ENCODE measurements around the gene VSTM4.

DNA sequence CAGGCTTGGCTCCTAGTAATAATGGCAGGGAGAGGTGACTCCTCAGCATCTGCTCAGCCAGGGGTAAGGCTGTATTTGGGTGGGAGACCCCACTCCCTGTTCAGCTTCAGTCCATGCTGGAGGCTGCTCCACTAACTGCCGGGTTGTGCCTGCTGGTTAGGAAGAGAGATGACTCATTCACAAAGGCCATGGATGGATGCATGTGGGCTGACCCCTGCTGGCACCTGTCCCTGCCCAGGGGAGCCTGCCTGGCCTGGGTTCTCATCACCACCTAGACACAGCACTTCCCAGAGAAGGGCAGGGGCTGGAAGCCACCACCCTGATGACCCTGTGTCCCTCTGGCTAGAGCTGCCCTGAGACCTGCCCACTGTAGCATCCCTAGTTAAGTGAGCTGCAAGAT is 59.0 kb downstream of the VSTM4 start:
- TF ChIP-seq POLR2A (IDR thresholded peaks at IDR 0.05; ENCODE audit: low read length) (no peak), GATA1 (IDR thresholded peaks at IDR 0.05; ENCODE audit: low read depth, low read length) (no peak)

Data from erythroblast (primary cell).